B cell (primary cell): ENCODE data around the gene MRNIP.

ENCODE experiments used
- CTCF ChIP-seq: fragments of 200-600 bp; IDR thresholded peaks from one replicate; pipeline ENCODE4 v1.8.0; 2022; ENCODE audit warnings: antibody characterized with exemption, mild to moderate bottlenecking
- EZH2 ChIP-seq: IDR thresholded peaks from 2 replicates; pipeline ENCODE4 v1.6.1; 2012; ENCODE audit warnings: borderline replicate concordance, low read depth, mild to moderate bottlenecking, moderate library complexity, low read length; ENCODE audit not compliant: insufficient read depth, poor library complexity, severe bottlenecking

GRCh38 chr5:179870403-179870903 is 11.8 kb upstream of the MRNIP start:
- TF ChIP-seq CTCF = no peak
- TF ChIP-seq EZH2 = no peak
